Measurements from ENCODE around the gene EPHB6. TPM values are rescaled to one million over a fixed set of nuclear protein-coding genes. Genes with fewer than 3 reads are reported as not detected.

EPHB6 gene
- total RNA-seq, 4 donors from 2014 or later, result 3.3 to 10.5 (median 5.5) TPM

GRCh38 chr7:142811154-142811737 lies 43.6 kb upstream of the EPHB6 start:
- TF ChIP-seq EP300 (IDR thresholded peaks at IDR 0.05) (no peak), POLR2A (IDR thresholded peaks at IDR 0.05; ENCODE audit: low read depth) (no peak), POLR2AphosphoS5 (IDR thresholded peaks at IDR 0.05) (no peak), CTCF (IDR thresholded peaks at IDR 0.05) (peak; percentile 33 to 51 (median 39))
- peaks cover 0 to 60% (median 8%) of the 10 kb centered on the region in 4 donors for H3K27me3 ChIP-seq
- no peak overlapping the region for H3K27ac ChIP-seq (replicated peaks in 1 of 4)
- 35% methylated on average over 6 of the region's 6 CpGs for WGBS
- H3K4me3 ChIP-seq, result no peak overlapping the region
- H3K36me3 ChIP-seq, result no peaks in the 10 kb centered on the region
- no peaks in the 10 kb centered on the region for H3K9me3 ChIP-seq
- DNase-seq (ENCODE audit: extremely low spot score), result no peak
- no peaks in the 10 kb centered on the region for H3K4me1 ChIP-seq
- intact Hi-C loops (cut with DNase I), result no loop called here

- Histone ChIP-seq H3K4me3 (no peak overlapping the region), H3K4me1 (no peaks in the 10 kb centered on the region), H3K9me3 (no peaks in the 10 kb centered on the region), H3K27ac (replicated peaks in 1 of 4) (no peak overlapping the region), H3K36me3 (no peaks in the 10 kb centered on the region), H3K27me3 (peaks cover 0 to 62% (median 8%) of the 10 kb centered on the region in 4 donors)
- TF ChIP-seq CTCF (IDR thresholded peaks at IDR 0.05) (no peak), POLR2AphosphoS5 (IDR thresholded peaks at IDR 0.05) (no peak), POLR2A (IDR thresholded peaks at IDR 0.05; ENCODE audit: low read depth) (no peak), EP300 (IDR thresholded peaks at IDR 0.05) (no peak)
- intact Hi-C loops (cut with DNase I), result no loop called here
- 48% methylated on average over 7 of the region's 7 CpGs for WGBS
- DNase-seq (ENCODE audit: extremely low spot score), result no peak
Observed at GRCh38 chr7:142812437-142813215, 42.2 kb upstream of the EPHB6 start.

- Histone ChIP-seq H3K27ac (replicated peaks in 1 of 4) (no peak overlapping the region), H3K27me3 (peaks cover 0 to 66% (median 8%) of the 10 kb centered on the region in 4 donors), H3K4me3 (no peak overlapping the region), H3K36me3 (no peaks in the 10 kb centered on the region), H3K4me1 (no peaks in the 10 kb centered on the region), H3K9me3 (no peaks in the 10 kb centered on the region)
- intact Hi-C loops (cut with DNase I), result no loop called here
- 13% methylated on average over 2 of the region's 2 CpGs for WGBS
- DNase-seq (ENCODE audit: extremely low spot score), result no peak
- no peak for TF ChIP-seq CTCF (IDR thresholded peaks at IDR 0.05)
- no peak for TF ChIP-seq POLR2AphosphoS5 (IDR thresholded peaks at IDR 0.05)
- TF ChIP-seq POLR2A (IDR thresholded peaks at IDR 0.05; ENCODE audit: low read depth), result no peak
- TF ChIP-seq EP300 (IDR thresholded peaks at IDR 0.05), result no peak
Observed at GRCh38 chr7:142813226-142813625, 41.6 kb upstream of the EPHB6 start.

- H3K27ac ChIP-seq (replicated peaks in 1 of 4), result no peak overlapping the region
- DNase-seq (ENCODE audit: extremely low spot score), result no peak
- no peak for TF ChIP-seq POLR2AphosphoS5 (IDR thresholded peaks at IDR 0.05)
- no peak for TF ChIP-seq POLR2A (IDR thresholded peaks at IDR 0.05; ENCODE audit: low read depth)
- no peak for TF ChIP-seq EP300 (IDR thresholded peaks at IDR 0.05)
- TF ChIP-seq CTCF (IDR thresholded peaks at IDR 0.05), result no peak
- no peaks in the 10 kb centered on the region for H3K4me1 ChIP-seq
- H3K4me3 ChIP-seq, result no peak overlapping the region
- H3K9me3 ChIP-seq, result no peaks in the 10 kb centered on the region
- 53% methylated on average over 1 of the region's 1 CpG for WGBS
- intact Hi-C loops (cut with DNase I), result no loop called here
- H3K36me3 ChIP-seq, result no peaks in the 10 kb centered on the region
- peaks cover 0 to 63% (median 8%) of the 10 kb centered on the region in 4 donors for H3K27me3 ChIP-seq
Observed at GRCh38 chr7:142813699-142814098, 41.2 kb upstream of the EPHB6 start.
